H9 (cell line): ENCODE data around the gene GTF3C1. TPM values are rescaled to one million over a fixed set of nuclear protein-coding genes. Genes with fewer than 3 reads are reported as not detected.

Source experiments
- DNase-seq: peaks from one replicate; pipeline ENCODE4 v3.0.0-alpha.2; 2017
- H2AFZ ChIP-seq: one replicate; pipeline ENCODE4 v1.6.1; 2013; ENCODE audit warnings: mild to moderate bottlenecking, low read length, control low read depth, moderate library complexity
- H2AK5ac ChIP-seq: 2 replicates; pipeline ENCODE4 v1.6.1; 2013; ENCODE audit warnings: low read length, control low read depth, mixed read lengths; ENCODE audit not compliant: insufficient read length
- H2BK120ac ChIP-seq: one replicate; pipeline ENCODE4 v1.6.1; 2013; ENCODE audit warnings: low read depth, mild to moderate bottlenecking, low read length, control low read depth, inconsistent platforms; ENCODE audit not compliant: poor library complexity, severe bottlenecking
- H2BK12ac ChIP-seq: 2 replicates; pipeline ENCODE4 v1.6.1; 2013; ENCODE audit warnings: low read length, control low read depth, mixed read lengths, low read depth; ENCODE audit not compliant: insufficient read length
- H2BK15ac ChIP-seq: 2 replicates; pipeline ENCODE4 v1.6.1; 2013; ENCODE audit warnings: low read depth, low read length, control low read depth
- H2BK20ac ChIP-seq: one replicate; pipeline ENCODE4 v1.6.1; 2013; ENCODE audit warnings: low read depth, mild to moderate bottlenecking, low read length, control low read depth, inconsistent platforms; ENCODE audit not compliant: poor library complexity, severe bottlenecking
- H2BK5ac ChIP-seq: 2 replicates; pipeline ENCODE4 v1.6.1; 2013; ENCODE audit warnings: low read length, control low read depth, mixed read lengths; ENCODE audit not compliant: insufficient read length
- H3K14ac ChIP-seq: 2 replicates; pipeline ENCODE4 v1.6.1; 2013; ENCODE audit warnings: low read length, control low read depth; ENCODE audit not compliant: insufficient read depth
- H3K18ac ChIP-seq: 2 replicates; pipeline ENCODE4 v1.6.1; 2013; ENCODE audit warnings: low read depth, mild to moderate bottlenecking, mixed read lengths, low read length, control low read depth; ENCODE audit not compliant: insufficient read length
- H3K23ac ChIP-seq: 2 replicates; pipeline ENCODE4 v1.6.1; 2013; ENCODE audit warnings: low read length, control low read depth, mixed read lengths, low read depth; ENCODE audit not compliant: insufficient read length
- H3K23me2 ChIP-seq: 2 replicates; pipeline ENCODE4 v1.6.1; 2013; ENCODE audit warnings: low read depth, mild to moderate bottlenecking, mixed read lengths, low read length, control low read depth; ENCODE audit not compliant: insufficient read length, poor library complexity, severe bottlenecking
- H3K27ac ChIP-seq: 2 replicates; pipeline ENCODE4 v1.5.1; 2013; ENCODE audit warnings: low read length, control low read depth, mixed read lengths, low read depth; ENCODE audit not compliant: insufficient read length
- H3K27me3 ChIP-seq: 2 replicates; pipeline ENCODE4 v1.6.1; 2013; ENCODE audit warnings: low read length, control low read depth, inconsistent platforms; ENCODE audit not compliant: insufficient read depth
- H3K4ac ChIP-seq: 2 replicates; pipeline ENCODE4 v1.6.1; 2013; ENCODE audit warnings: low read depth, mild to moderate bottlenecking, control low read depth, inconsistent platforms, low read length, moderate library complexity
- H3K4me1 ChIP-seq: 2 replicates; pipeline ENCODE4 v1.6.1; 2013; ENCODE audit warnings: low read length, control low read depth, inconsistent platforms; ENCODE audit not compliant: insufficient read depth
- H3K4me2 ChIP-seq: 2 replicates; pipeline ENCODE4 v1.6.1; 2013; ENCODE audit warnings: low read length, control low read depth, mixed read lengths; ENCODE audit not compliant: insufficient read length, insufficient read depth
- H3K56ac ChIP-seq: 2 replicates; pipeline ENCODE4 v1.6.1; 2013; ENCODE audit warnings: low read depth, mild to moderate bottlenecking, mixed read lengths, low read length, control low read depth; ENCODE audit not compliant: insufficient read length
- H3K79me1 ChIP-seq: 2 replicates; pipeline ENCODE4 v1.6.1; 2013; ENCODE audit warnings: low read depth, mild to moderate bottlenecking, moderate library complexity, low read length, control low read depth, inconsistent platforms; ENCODE audit not compliant: insufficient read depth, poor library complexity, severe bottlenecking
- H3K79me2 ChIP-seq: 2 replicates; pipeline ENCODE4 v1.6.1; 2013; ENCODE audit warnings: low read length, control low read depth, inconsistent platforms; ENCODE audit not compliant: insufficient read depth
- H3K9ac ChIP-seq: 2 replicates; pipeline ENCODE4 v1.6.1; 2013; ENCODE audit warnings: low read length, control low read depth, mixed read lengths; ENCODE audit not compliant: insufficient read length; ENCODE audit errors: extremely low read depth
- H3K9me3 ChIP-seq: one replicate; pipeline ENCODE4 v1.6.1; 2013; ENCODE audit warnings: low read depth, low read length, inconsistent platforms; ENCODE audit not compliant: control insufficient read depth
- H3T11ph ChIP-seq: one replicate; pipeline ENCODE4 v1.6.1; 2013; ENCODE audit warnings: mild to moderate bottlenecking, low read length, control low read depth, inconsistent platforms
- H4K20me1 ChIP-seq: one replicate; pipeline ENCODE4 v1.6.1; 2013; ENCODE audit not compliant: control insufficient read depth, insufficient read length, insufficient read depth
- H4K5ac ChIP-seq: 2 replicates; pipeline ENCODE4 v1.6.1; 2013; ENCODE audit warnings: low read depth, mild to moderate bottlenecking, mixed read lengths, low read length, control low read depth; ENCODE audit not compliant: insufficient read length
- H4K8ac ChIP-seq: replicated peaks from 2 replicates; pipeline ENCODE4 v1.6.1; 2013; ENCODE audit warnings: low read length, control low read depth, mixed read lengths, low read depth; ENCODE audit not compliant: insufficient read length
- H4K91ac ChIP-seq: 2 replicates; pipeline ENCODE4 v1.6.1; 2013; ENCODE audit warnings: low read depth, mild to moderate bottlenecking, moderate library complexity, mixed read lengths, low read length, control low read depth; ENCODE audit not compliant: insufficient read length
- H3K27ac Mint-ChIP-seq, 3 experiments: 2 replicates in 2 of 3; 3 replicates in 1 of 3; pipeline ENCODE4 v1.8.0; 2020 to 2021; ENCODE audit warnings: mixed read lengths in 3 of 3, mild to moderate bottlenecking in 1 of 3, moderate library complexity in 1 of 3
- H3K27me3 Mint-ChIP-seq: 2 replicates; pipeline ENCODE4 v1.8.0; 2021; ENCODE audit warnings: low read depth, mild to moderate bottlenecking, moderate library complexity, mixed read lengths
- H3K36me3 Mint-ChIP-seq, 3 experiments: 2 replicates in 2 of 3; 3 replicates in 1 of 3; pipeline ENCODE4 v1.8.0; 2020 to 2021; ENCODE audit warnings: low read depth in 3 of 3, mixed read lengths in 3 of 3; ENCODE audit not compliant: insufficient read depth in 1 of 3
- H3K4me1 Mint-ChIP-seq, 2 experiments: 2 replicates each; pipeline ENCODE4 v1.8.0; 2020; ENCODE audit warnings: mixed read lengths in 2 of 2
- H3K4me3 Mint-ChIP-seq, 2 experiments: 2 replicates in 1 of 2; 3 replicates in 1 of 2; pipeline ENCODE4 v1.8.0; 2020 to 2021; ENCODE audit warnings: mild to moderate bottlenecking in 2 of 2, mixed read lengths in 2 of 2, moderate library complexity in 1 of 2
- H3K9me3 Mint-ChIP-seq, 2 experiments: 2 replicates in 1 of 2; 3 replicates in 1 of 2; pipeline ENCODE4 v1.8.0; 2020; ENCODE audit warnings: mild to moderate bottlenecking in 2 of 2, mixed read lengths in 2 of 2, moderate library complexity in 1 of 2
- WGBS: extraction: QIAGEN DNeasy Blood & Tissue Kit; methylation state at CpG from one replicate; pipeline ENCODE4 v1.1.7; 2013; ENCODE audit warnings: missing lambda C conversion rate, low lambda C conversion rate, mixed read lengths; ENCODE audit not compliant: insufficient read length; ENCODE audit errors: extremely low coverage; 5-methylcytosine and 5-hydroxymethylcytosine counted together
- total RNA-seq: library from RNA; stranded (reverse); gene quantifications from 2 replicates; pipeline ENCODE4 v1.2.1, GENCODE V29; 2021
- TF ChIP-seq, protein P1 (sequence below): fragments of 200-600 bp; sonication (generic); conservative IDR thresholded peaks from 3 replicates; pipeline ENCODE4 v1.8.0; 2021; ENCODE audit warnings: antibody characterized with exemption, mild to moderate bottlenecking

The GTF3C1 gene
- total RNA-seq, 1 experiment from 2014 or later, result 113 TPM

DNA sequence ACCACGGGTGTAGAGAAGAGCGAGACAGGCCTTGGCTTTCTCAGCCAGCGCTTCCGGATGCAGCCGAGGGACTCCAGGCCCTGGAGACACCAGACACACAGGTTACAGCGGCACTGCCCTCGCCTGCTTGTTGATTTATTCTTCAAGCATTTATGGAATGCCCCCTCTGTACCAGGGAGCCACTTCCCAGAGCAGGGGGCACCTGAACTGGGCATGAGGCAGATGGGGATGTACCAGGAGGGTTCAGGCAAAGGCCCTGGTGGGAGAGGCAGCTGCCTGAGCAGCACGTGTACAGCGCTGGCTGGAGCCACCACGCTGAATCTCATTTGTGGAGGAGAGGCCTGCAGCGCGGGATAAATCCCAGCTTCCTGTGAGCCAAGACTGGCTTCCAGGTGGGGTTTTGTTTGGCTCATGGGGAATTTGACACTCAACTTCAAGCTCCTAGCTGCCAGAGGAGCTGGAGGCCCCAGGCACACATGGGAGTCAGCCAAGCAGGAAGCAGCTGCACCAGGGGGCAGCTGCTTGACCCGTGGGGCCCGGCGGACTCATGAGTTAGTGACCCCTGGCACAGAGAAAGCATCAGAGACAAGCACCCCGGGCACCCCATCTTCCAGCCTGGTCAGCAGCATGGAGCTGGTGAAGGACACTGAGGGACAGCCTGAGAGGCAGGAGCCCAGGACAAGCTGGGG lies 88.1 kb downstream of the GTF3C1 start:
- H3K9ac ChIP-seq, result no peak overlapping the region
- H2BK120ac ChIP-seq, result no peak overlapping the region
- no peaks in the 10 kb centered on the region for H3K9me3 ChIP-seq
- H2AFZ ChIP-seq, result no peak overlapping the region
- no peaks in the 10 kb centered on the region for H4K20me1 ChIP-seq
- H4K91ac ChIP-seq, result no peak overlapping the region
- H3K79me2 ChIP-seq, result no peaks in the 10 kb centered on the region
- Mint-ChIP-seq H3K4me3 (no peak overlapping the region), H3K27ac (no peak overlapping the region), H3K36me3 (peaks cover 14 to 66% (median 44%) of the 10 kb centered on the region in 3 experiments), H3K9me3 (no peaks in the 10 kb centered on the region), H3K27me3 (no peaks in the 10 kb centered on the region; the same call in 1 of the 2 replicates), H3K4me1 (peaks cover 2 to 3% of the 10 kb centered on the region in 2 experiments; a peak in 1 of 4 replicates)
- H3K4me2 ChIP-seq, result no peak overlapping the region
- no CpG with 5 or more reads among the region's 16 CpGs for WGBS
- H3K27me3 ChIP-seq, result no peaks in the 10 kb centered on the region
- H4K5ac ChIP-seq, result no peak overlapping the region
- H2BK5ac ChIP-seq, result no peak overlapping the region
- H4K8ac ChIP-seq, result no peak overlapping the region
- H3K18ac ChIP-seq, result no peak overlapping the region
- H3K4ac ChIP-seq, result no peak overlapping the region
- H3T11ph ChIP-seq, result no peak overlapping the region
- TF ChIP-seq, protein P1, sequence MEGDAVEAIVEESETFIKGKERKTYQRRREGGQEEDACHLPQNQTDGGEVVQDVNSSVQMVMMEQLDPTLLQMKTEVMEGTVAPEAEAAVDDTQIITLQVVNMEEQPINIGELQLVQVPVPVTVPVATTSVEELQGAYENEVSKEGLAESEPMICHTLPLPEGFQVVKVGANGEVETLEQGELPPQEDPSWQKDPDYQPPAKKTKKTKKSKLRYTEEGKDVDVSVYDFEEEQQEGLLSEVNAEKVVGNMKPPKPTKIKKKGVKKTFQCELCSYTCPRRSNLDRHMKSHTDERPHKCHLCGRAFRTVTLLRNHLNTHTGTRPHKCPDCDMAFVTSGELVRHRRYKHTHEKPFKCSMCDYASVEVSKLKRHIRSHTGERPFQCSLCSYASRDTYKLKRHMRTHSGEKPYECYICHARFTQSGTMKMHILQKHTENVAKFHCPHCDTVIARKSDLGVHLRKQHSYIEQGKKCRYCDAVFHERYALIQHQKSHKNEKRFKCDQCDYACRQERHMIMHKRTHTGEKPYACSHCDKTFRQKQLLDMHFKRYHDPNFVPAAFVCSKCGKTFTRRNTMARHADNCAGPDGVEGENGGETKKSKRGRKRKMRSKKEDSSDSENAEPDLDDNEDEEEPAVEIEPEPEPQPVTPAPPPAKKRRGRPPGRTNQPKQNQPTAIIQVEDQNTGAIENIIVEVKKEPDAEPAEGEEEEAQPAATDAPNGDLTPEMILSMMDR, result no peak
- no peak for DNase-seq
- no peak overlapping the region for H2BK15ac ChIP-seq
- no peaks in the 10 kb centered on the region for H3K79me1 ChIP-seq
- H3K27ac ChIP-seq, result no peak overlapping the region
- H2BK12ac ChIP-seq, result no peak overlapping the region
- H3K14ac ChIP-seq, result no peak overlapping the region
- H2BK20ac ChIP-seq, result no peak overlapping the region
- no peaks in the 10 kb centered on the region for H3K4me1 ChIP-seq
- H3K56ac ChIP-seq, result no peak overlapping the region
- no peak overlapping the region for H2AK5ac ChIP-seq
- H3K23ac ChIP-seq, result no peak overlapping the region
- no peaks in the 10 kb centered on the region for H3K23me2 ChIP-seq
